Fibroblast of peridontal ligament (primary cell): ENCODE measurements around the gene MYT1.
A peak's percentile ranks its signal among the peaks of the same experiment; 100 is the strongest.

ENCODE experiments used
- DNase-seq: peaks from one replicate; pipeline ENCODE4 v3.0.0-alpha.2; 2010; ENCODE audit errors: extremely low read depth

Gene MYT1

DNA sequence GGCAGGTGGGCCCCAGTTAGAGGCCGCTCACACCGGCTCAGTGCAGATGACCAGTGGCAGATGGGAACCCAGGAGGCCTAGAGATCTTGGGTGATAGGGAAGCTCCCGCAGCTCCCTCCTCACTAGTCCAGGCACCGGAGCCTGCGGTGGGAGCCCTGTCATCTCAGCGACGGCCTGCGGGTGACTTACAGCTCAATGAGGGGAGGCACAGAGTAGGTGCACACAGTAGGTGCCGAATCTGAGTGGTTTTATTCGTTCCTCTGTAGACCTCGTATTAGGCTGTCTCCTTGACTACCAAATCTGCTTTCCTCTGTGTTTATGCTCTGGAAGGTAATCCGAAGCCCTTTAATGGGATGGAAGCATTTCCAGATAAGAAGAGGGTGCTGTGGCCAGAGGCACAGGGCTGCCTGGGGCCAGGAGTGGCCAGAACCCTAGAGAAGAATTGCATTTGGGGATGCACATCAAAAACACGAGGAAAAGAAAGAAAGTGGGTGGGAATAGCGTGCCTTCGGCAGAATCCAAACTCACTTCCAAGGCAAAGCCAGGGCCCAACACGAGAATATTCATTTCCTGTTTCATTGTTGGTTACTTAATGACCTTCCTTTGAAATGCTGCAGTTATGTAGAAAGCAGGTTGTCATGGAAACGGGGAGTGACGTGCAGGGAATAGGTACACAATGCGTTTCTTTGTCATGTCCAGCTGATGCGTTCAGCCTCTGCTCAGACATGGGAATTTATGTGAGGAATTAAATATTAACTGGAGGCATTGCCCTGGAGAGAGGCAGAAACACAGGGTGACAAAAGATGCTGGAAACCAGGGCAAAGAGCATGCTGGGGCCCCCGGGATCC, 24.7 kb downstream of the MYT1 start:
- no peak for DNase-seq

DNA sequence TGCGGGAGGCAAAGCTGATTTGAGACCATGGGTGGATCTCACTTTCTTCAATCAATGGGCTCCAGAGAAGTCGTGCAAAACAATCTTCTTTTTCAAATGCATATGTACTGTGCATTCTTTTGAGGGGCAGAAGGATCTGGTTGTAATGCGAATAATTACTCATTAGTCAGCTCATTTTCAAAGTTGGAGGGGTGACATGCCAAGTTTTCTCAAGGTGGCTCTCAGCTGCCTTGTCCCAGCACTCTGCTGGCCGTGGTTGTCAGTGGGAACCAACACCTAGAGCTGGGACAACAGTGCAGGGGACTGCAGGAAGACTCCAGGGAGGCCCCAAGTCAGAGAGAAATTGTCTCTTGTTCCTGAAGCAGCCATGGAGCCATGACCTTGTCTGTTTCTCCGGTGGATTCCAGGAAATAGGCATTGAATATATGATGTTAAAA, 25.3 kb downstream of the MYT1 start:
- no peak for DNase-seq

DNA sequence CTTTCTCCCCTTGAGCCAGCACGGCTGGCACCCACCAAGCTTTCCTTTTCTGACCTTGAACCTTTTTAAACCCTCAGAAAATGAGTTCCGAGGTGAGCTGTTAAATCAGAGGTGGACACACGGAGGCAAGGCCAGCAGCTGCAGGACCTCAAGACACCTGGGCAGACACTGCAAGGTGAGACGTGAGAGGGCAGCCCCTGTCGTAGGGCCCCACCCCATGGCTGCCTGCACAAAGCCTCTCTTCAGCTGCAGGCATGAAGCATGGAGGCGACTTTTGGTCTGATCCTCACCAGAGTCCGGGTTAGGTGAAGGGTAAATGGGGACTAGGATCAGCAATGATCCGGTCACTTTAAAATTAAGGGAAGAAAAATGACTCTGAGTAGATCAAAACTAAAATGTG, 25.7 kb downstream of the MYT1 start:
- DNase-seq, result no peak

DNA sequence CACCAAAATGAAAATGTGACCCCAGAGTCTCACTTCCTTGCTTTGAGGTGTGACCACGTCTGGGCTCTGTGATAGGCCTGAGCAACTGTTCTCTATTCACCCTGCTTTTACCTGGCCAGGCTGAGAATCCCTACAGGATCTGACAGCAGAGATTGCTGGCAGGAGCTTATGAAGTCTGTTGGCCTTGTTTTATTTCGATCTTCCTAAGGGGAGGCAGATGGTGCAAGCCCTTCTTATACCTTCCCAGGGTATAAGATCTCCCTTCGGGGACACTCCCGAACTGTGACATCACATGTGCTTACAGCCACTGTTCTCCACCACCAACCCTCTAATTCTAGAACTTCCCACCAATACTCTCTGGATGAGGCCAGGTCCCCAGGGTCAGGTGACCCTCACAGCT, 26.8 kb downstream of the MYT1 start:
- DNase-seq, result no peak

DNA sequence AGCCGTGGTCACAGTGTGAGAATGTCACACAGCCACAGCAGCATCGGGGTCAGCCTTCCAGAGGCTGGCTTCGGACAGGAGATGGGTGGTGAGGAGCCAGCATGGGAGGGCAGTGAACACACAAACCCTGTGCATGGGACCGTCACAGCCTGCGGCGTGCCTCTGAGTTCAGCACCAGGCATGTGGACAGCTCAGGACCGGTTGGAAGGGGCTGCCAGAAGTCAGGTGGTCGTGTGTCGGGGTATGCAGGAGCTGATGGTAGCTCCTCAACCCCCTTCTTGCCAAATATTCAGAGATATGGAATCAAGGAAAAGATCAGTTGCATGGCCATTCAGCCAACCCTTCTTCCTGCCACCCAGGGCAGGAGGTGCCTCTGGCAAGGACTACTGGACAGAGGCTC, 28.2 kb downstream of the MYT1 start:
- DNase-seq, result no peak

DNA sequence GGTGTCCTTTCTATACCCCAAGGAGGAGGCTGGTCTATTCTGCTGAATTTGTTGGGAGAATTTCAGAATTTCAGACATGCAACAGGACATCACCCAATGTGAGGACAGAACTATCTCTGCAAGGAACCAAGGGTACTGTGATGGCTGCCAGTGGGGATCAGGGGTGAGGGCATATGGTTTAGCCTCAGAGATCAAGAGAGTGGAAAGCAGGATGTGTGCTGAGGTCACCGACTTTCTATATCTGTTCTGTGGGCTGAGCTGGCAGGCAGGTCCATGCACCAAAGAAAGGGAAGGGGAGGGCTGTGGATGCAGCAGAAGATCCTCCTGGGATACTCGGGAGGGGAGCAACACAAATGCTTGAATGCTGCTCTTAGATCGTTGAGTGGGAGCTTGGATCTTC, 28.8 kb downstream of the MYT1 start:
- no peak for DNase-seq

DNA sequence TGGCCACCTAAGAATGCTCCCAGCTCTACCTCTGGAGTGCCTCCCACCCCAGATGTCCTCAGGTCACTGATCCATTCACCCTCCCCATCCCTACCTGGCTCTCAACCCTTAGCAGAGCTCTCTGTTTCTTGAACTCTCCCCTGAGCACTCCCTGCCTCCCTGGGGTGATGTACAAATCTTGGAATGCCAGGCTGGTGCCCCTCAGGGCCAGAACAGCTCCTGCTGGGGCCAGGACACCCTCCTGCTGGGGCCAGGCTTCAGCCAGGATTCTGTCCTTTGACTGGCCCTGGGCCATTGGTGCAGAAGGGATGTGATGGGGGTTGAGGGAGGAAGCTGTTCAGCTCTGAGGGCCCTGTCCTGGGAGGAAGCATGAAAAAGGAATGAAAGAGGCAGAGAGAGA, 30.0 kb downstream of the MYT1 start:
- no peak for DNase-seq

DNA sequence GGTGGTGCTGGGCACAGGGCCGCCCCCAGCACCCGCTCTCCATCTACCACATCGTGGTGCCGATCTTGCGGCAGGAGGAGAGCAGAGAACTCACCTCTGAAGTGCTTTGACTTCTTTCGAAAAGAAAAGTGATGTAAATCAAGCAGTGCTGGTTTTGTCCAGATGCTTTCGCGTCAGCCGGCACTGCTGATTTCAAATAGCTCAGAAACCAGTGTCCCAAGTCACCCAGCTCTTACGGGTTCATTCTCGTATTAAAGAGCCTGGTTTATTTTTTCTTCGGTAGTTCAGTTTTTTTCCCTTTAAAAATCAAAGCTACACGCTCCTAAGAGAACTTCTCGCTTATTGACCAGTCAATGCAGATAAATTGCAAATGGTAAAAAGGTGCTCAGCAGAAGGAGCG, 32.1 kb downstream of the MYT1 start:
- DNase-seq, result no peak

DNA sequence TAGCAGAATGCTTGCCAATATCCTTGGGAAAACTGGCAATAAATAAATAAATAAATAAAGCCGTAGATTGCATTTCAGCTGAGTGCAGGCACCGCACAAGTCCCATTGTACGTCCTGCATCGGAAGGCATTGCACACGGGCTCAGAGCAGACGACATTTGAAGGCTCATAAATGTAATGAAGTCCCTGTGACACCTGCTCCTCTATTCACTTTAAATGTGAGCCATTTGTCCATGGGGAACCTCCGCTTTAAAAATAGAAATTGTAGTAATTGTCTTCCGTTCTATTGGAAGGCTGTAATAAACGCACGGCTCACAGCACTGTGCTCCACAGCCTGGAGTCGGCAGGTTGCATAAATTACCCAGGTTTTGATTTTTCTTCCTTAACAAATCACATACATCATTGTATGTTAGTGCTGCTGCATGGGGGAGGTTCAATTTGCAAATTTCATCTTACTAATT, 32.6 kb downstream of the MYT1 start:
- no peak for DNase-seq

DNA sequence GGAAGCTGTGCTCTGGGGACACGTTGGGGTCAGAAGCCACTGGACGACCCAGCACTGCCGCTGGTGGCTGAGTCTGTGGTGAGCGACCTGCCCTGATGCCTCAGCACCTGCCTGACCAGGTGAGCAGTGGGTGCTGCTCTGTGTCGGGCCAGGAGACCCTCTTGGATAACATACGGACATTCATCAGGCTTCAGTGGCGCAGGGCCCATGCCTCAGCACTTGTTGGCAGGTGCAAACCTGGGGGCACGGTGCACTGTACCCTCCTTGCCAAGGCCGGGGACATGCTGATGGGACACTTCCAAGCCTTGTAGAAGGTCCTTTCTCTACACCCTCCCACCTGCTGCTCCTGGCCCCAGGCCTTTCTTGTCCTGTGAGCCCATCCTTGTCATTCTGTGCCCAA, 34.1 kb downstream of the MYT1 start:
- no peak for DNase-seq

DNA sequence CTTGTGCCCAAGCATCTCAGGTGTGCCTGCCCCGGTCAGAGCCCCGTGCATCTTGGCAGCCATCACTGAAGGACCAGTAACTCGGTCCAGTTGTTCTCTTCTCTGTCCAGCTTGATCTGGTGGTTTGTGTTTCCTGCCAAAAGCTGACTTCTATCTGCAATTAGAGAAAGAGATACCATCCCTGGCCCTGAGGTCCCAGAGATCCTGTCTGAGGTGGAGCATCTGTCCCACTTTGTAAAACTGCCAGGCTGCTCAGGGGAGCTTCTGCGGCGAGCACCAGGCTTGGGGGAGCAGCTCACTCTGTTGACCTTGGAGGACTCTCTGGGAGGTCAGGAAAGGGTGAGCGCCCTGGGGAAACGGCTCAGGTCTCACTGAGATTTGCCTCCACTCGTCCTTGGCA, 35.1 kb downstream of the MYT1 start:
- DNase-seq, result no peak

DNA sequence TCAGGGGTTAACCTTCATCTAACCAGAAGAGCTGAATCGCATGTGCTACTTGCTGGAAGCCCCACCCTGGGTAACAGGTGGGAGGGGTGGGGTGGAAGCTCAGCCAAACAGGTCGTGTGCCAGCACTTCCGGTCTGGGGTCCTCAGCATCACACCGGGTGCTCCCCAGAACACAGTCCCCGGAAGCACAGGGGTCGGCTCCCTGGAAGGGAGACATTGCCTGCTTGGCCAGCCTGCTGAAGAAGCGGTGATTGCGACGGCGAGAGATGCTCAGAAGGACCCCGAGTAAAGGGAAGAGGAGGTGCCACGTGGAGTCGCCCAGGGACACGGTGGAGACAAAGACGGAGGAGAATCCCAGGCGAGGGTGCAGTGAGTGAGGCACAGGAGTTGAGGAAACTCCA, 36.5 kb downstream of the MYT1 start:
- no peak for DNase-seq

DNA sequence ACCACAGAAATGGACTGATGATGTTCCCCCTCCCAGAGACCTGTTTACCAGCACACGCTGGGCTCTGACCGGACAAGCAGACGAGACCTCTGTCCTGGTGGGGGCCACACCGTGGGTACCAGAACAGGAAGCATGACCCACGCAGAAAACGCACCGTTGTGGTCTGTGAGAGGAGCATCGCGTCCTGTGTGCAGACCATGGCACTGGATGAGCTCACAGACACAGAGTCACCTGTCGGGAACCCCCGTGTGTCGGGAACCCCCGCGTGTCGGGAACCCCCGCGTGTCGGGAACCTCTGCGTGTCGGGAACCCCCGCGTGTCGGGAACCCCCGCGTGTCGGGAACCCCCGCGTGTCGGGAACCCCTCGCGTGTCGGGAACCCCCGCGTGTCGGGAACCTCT, 37.4 kb downstream of the MYT1 start:
- no peak for DNase-seq

DNA sequence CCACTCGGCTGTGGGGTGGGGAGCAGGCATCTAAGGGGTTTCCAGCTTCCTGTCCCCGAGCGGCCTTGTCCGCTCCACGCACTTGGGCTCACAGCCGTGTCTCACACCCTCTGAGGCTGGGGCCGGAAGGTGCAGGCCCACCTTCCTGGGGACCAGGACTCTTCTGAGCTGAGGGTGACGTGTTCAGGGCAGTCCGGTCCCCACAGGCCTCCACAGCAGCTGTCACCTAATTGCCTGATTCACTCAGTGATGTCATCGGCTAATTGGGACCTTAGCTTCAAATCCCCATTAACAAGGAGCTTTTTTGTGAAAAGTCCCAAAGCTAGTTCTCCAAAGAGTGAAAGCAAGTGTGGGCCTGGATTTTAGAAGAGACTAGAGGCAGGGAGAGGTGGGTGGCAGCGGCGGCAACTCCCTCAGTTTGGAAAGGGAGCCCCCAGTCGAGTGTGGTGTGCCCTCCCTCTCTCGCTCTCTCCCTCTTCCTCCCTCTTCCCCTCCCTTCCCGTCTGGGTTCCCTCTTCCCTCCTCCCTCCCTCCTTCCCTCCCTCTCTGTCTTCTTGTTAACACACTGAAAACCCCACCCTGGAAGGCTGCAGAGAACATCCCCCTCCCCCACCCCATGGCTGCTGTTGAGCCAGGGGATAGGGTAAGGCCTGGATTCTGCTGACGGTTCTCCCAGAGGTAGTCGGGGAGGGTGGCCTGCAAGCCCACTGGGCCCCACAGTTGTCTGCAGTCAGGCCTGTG, 39.0 kb downstream of the MYT1 start:
- DNase-seq, result no peak

DNA sequence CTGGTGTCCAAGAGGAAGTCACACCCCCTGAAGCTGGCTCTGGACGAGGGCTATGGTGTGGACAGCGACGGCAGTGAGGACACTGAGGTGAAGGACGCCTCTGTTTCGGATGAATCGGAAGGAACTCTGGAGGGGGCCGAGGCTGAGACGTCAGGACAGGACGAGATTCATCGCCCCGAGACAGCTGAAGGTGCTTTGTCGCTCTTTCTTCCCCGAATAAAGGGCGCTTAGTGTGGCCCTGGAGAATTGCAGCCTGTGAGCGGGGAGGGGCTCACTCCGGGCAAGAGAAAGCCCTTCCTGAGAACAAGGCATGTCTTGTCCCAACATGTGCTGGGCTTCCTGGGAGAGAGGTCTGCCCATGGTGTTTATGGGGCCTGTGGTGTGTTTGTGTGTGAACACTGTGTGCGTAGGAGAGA, 41.4 kb downstream of the MYT1 start:
- DNase-seq, result no peak

DNA sequence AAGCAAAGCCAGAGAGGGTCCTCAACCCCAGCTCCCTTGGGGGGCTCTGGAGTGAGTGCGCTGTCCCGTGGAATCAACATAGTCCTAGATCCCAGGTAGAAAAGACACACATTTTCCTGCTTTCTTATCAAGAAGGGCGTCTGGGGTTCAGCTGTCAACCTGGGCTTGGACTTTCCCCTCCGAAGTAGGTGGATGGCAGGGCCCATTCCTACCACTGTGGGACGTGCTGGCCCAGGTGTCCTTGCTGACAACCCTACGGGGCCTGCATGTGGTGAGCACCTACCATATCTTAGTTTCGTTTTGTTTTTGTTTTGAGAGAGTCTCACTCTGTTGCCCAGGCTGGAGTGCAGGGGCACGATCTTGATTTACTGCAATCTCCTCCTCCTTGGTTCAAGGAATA, 42.4 kb downstream of the MYT1 start:
- no peak for DNase-seq

DNA sequence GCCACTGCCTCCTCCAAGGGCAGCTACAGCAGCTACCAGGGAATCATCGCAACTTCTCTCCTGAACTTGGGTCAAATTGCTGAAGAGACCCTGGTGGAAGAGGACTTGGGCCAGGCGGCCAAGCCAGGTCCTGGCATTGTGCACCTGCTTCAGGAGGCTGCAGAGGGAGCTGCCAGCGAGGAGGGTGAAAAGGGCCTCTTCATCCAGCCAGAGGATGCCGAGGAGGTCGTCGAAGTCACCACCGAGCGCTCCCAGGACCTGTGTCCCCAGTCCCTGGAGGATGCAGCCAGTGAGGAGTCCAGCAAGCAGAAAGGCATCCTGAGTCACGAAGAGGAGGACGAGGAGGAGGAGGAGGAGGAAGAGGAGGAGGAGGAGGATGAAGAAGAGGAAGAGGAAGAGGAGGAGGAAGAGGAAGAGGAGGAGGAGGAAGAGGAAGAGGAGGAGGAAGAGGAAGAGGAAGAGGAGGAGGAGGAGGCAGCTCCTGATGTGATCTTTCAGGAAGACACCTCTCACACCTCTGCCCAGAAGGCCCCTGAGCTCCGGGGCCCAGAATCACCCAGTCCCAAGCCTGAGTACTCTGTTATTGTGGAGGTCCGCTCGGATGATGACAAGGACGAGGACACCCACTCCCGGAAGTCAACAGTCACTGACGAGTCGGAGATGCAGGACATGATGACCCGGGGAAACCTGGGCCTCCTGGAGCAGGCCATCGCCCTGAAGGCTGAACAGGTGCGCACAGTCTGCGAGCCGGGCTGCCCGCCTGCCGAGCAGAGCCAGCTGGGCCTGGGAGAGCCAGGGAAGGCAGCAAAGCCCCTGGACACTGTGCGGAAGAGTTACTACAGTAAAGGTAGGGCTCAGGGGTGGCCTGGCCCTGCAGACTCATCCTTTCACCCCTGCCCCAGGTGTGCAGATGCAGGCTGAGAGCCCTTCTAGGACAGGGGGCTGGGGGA, 43.7 kb downstream of the MYT1 start:
- DNase-seq, result no peak

DNA sequence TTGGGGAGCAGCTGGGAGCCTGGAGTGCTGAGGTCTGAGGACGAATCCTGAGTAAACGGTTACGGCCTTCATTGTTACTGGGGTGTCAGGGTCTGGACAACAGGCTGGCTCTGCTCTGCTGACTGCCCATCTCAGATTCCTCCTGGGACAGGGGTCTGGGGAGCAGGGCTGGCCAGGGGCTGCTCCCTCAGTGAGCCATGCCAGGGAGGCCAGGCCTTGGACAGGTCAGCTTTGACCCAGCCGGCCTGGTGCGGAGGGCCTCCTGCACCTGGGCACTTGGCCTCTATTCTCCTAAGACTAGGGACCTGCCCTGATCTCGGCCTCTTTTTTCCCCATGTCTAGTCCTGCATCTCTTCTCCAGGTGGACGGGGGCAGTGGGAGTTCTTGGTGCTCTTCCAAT, 44.9 kb downstream of the MYT1 start:
- no peak for DNase-seq

DNA sequence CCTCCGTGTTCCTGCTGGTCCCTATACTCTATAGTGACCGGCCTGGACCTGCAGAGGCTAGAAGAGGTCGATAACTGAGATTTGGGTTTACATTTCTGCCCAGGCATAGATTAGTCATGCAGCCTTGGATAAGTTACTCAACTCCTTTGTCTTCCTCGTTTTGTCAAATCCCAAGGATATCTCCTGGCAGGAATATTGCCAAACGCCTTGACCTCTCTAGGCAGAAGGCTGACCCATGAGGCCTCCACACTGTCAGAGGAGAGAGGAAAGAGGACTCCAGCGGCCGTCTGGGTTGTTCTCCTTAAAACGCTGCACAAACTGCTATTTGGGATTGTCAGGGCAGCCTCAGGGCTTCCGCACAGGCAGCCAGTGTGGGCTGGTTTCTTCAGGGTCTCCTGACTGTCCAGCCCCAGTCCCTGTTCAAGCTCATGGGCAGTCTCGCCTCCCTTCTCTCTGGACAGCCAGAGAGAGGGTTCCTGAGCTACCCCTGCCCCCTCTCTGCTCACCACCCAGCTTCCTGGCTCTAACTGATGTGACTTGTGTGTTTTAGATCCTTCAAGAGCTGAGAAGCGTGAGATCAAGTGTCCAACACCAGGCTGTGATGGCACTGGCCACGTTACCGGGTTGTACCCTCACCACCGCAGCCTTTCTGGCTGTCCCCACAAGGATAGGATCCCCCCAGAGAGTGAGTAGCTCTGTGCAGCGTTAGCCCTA, 46.6 kb downstream of the MYT1 start:
- no peak for DNase-seq

DNA sequence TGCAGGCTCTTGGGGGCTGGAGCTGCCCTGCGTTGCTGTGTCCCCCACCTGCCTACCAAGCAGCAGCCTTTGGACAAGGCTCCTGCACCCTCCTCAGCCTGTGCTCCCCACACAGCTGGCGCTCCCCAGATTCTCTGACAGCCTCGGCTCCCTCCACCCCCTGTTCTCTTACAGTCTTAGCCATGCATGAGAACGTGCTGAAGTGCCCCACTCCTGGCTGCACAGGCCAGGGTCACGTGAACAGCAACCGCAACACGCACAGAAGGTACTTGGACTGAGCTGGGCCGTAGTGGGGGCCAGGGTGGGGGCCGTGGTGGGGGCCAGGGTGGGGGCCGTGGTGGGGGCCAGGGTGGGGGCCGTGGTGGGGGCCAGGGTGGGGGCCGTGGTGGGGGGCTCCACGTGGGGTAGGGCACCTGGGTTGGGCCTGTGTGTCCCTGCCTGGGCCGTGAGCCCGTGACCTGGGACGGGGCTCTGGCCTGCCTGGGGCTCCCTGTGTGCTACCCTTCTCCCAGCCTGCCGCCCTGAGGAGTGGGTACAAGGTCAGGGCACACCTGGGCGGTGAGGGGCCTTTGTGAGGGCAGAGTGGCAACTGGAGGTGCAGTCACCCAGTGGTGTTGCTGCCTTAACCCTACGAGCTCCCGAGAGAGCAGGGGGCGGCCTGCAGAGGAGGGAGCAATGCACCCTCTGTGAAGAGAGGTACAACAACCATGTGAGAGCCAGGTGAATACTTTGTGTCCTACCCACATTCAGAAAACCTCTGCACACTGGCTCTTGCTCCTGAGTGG, 47.8 kb downstream of the MYT1 start:
- DNase-seq, result no peak

DNA sequence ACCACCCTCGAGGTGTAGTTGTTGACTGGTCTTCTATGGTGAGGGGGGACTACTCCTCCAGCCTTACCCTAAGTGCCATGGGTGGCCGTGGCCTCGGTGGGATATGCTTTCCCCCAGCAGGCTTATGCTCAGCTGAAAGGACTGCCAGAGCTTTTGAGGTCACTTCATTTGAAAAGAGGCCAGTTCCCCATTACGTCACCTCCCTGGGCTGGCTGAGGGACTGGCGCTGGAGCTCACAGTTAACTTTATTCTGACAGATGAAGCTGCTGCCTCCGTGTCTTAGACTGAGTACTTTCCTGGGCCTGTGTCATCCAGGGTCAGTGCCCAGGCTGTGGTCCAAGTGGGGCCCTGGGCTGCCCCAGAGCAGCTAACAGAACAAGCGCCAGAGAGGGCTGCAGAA, 48.5 kb downstream of the MYT1 start:
- DNase-seq, result peak; percentile 55
